ENCODE measurements around the gene SUFU.

Gene SUFU

DNA sequence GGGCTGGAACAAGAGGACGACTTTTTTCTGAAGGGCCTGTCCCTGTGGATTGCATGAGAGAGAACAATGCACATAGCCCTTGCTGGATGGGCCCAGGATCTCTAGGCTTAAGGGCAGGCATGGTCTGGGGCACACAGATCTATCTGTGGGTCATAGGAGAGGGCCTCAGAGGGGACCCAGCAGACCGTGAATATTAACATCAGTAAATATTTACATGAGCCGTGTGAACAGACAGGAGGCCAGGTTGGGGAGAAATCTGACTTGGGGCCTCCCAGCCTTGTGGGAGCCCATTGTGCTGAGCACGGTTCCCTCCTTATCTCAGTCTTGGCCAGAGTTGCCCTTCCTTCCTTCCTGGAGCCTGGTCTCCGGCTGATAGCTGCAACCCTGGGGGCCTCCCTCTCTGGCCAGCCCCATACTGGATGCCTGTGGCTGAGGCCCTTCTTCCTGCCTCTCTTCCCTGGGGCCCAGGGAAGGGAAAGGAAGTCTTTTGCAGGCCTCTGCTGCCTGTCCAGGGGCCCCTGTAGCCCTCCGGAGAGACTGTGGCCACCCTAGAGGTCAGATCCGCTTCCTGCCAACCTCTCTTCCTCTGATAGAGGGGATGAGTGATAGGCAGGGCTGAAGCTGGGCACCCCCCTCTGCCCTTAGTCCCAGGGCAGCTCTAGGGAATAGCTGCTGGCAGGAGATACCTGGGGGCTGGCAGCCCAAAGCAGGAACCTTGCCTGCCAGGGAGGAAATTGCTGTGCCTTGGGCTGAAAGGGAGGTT, 96.0 kb downstream of the SUFU start:
- no peak overlapping the region for H2AFZ ChIP-seq (ENCODE audit: low read depth, low read length)
- H4K20me1 ChIP-seq (ENCODE audit: insufficient read depth, low read length) = no peaks in the 10 kb centered on the region
- TF ChIP-seq, protein P1, sequence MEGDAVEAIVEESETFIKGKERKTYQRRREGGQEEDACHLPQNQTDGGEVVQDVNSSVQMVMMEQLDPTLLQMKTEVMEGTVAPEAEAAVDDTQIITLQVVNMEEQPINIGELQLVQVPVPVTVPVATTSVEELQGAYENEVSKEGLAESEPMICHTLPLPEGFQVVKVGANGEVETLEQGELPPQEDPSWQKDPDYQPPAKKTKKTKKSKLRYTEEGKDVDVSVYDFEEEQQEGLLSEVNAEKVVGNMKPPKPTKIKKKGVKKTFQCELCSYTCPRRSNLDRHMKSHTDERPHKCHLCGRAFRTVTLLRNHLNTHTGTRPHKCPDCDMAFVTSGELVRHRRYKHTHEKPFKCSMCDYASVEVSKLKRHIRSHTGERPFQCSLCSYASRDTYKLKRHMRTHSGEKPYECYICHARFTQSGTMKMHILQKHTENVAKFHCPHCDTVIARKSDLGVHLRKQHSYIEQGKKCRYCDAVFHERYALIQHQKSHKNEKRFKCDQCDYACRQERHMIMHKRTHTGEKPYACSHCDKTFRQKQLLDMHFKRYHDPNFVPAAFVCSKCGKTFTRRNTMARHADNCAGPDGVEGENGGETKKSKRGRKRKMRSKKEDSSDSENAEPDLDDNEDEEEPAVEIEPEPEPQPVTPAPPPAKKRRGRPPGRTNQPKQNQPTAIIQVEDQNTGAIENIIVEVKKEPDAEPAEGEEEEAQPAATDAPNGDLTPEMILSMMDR (IDR thresholded peaks at IDR 0.05; ENCODE audit: borderline replicate concordance, extremely low read depth, low read length, poor library complexity, severe bottlenecking) = no peak
- TF ChIP-seq EZH2 (IDR thresholded peaks at IDR 0.05; ENCODE audit: borderline replicate concordance, low read depth, low read length, severe bottlenecking) = no peak
- H3K9ac ChIP-seq (ENCODE audit: low read depth, low read length) = no peak overlapping the region
- no peaks in the 10 kb centered on the region for H3K79me2 ChIP-seq (ENCODE audit: insufficient read depth, low read length)
- ATAC-seq (ENCODE audit: insufficient read depth, low read depth) = no peak
- peaks cover 62% of the 10 kb centered on the region for H3K36me3 ChIP-seq (ENCODE audit: insufficient read depth, low read length)
- H3K27me3 ChIP-seq (ENCODE audit: insufficient read depth, low read length, poor library complexity) = no peaks in the 10 kb centered on the region
- no peak overlapping the region for H3K4me2 ChIP-seq (ENCODE audit: insufficient read depth, low read length)
- H3K9me3 ChIP-seq (ENCODE audit: insufficient read depth, low read length, severe bottlenecking) = no peaks in the 10 kb centered on the region
- no peak for DNase-seq
- no peak overlapping the region for H3K4me3 ChIP-seq (ENCODE audit: low read depth in 1 of 2, low read length in 2 of 2)
- H3K27ac ChIP-seq (ENCODE audit: low read length) = no peak overlapping the region
- H3K4me1 ChIP-seq (ENCODE audit: insufficient read depth, low read length) = no peaks in the 10 kb centered on the region

DNA sequence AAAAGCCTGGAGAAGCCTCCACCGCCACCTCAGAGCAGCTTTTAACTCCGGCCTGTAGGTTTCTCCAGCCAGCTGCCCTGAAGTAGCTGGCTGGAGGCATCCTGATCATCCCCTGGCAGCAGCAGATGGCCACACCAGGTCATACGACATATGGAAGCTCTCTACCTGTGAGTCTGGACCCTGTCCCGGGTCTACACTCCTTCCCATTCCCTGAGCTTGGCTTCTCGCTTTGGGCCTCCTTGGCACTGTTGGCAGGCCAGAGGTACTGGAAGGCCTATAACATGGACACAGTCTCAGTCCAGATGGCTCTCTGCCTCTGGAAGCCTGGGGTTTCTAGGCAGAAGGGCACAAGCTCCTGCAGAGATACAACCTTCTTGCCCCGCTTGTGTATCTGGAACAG, 97.0 kb downstream of the SUFU start:
- Histone ChIP-seq H3K9ac (ENCODE audit: low read depth, low read length) (no peak overlapping the region), H3K4me3 (ENCODE audit: low read depth in 1 of 2, low read length in 2 of 2) (no peak overlapping the region), H3K27ac (ENCODE audit: low read length) (no peak overlapping the region), H3K79me2 (ENCODE audit: insufficient read depth, low read length) (no peaks in the 10 kb centered on the region), H3K4me2 (ENCODE audit: insufficient read depth, low read length) (no peak overlapping the region), H3K9me3 (ENCODE audit: insufficient read depth, low read length, severe bottlenecking) (no peaks in the 10 kb centered on the region), H4K20me1 (ENCODE audit: insufficient read depth, low read length) (no peaks in the 10 kb centered on the region), H3K36me3 (ENCODE audit: insufficient read depth, low read length) (peaks cover 56% of the 10 kb centered on the region), H3K4me1 (ENCODE audit: insufficient read depth, low read length) (no peaks in the 10 kb centered on the region), H2AFZ (ENCODE audit: low read depth, low read length) (no peak overlapping the region), H3K27me3 (ENCODE audit: insufficient read depth, low read length, poor library complexity) (no peaks in the 10 kb centered on the region)
- no peak for ATAC-seq (ENCODE audit: insufficient read depth, low read depth)
- DNase-seq = no peak
- no peak for TF ChIP-seq EZH2 (IDR thresholded peaks at IDR 0.05; ENCODE audit: borderline replicate concordance, low read depth, low read length, severe bottlenecking)
- TF ChIP-seq, protein P1 (IDR thresholded peaks at IDR 0.05; ENCODE audit: borderline replicate concordance, extremely low read depth, low read length, poor library complexity, severe bottlenecking) = no peak

DNA sequence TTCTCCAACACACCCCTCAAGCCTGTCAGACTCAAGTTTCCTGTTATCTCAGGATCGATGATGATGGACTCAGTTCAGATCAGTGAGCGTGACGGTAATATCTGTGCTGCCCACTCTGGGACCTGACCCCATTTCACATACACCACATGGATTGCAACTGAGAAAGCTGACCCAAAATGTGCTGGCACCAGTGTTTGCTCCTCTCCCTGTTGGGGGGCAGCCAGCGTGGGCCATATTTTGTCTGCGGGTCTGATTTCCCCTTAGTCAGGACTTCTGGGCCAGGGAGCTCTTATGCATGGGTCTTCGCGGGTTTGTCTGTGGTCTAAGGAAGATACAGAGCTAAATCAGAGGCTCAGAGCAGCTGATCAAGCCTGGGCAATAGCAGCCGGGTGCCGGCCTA, 97.9 kb downstream of the SUFU start:
- Histone ChIP-seq H3K27ac (ENCODE audit: low read length) (no peak overlapping the region), H3K36me3 (ENCODE audit: insufficient read depth, low read length) (peaks cover 56% of the 10 kb centered on the region), H2AFZ (ENCODE audit: low read depth, low read length) (no peak overlapping the region), H3K4me3 (ENCODE audit: low read depth in 1 of 2, low read length in 2 of 2) (no peak overlapping the region), H3K9ac (ENCODE audit: low read depth, low read length) (no peak overlapping the region), H3K79me2 (ENCODE audit: insufficient read depth, low read length) (no peaks in the 10 kb centered on the region), H3K4me1 (ENCODE audit: insufficient read depth, low read length) (no peaks in the 10 kb centered on the region), H3K4me2 (ENCODE audit: insufficient read depth, low read length) (no peak overlapping the region), H3K9me3 (ENCODE audit: insufficient read depth, low read length, severe bottlenecking) (no peaks in the 10 kb centered on the region), H3K27me3 (ENCODE audit: insufficient read depth, low read length, poor library complexity) (no peaks in the 10 kb centered on the region), H4K20me1 (ENCODE audit: insufficient read depth, low read length) (no peaks in the 10 kb centered on the region)
- ATAC-seq (ENCODE audit: insufficient read depth, low read depth) = no peak
- DNase-seq = no peak
- TF ChIP-seq, protein P1 (IDR thresholded peaks at IDR 0.05; ENCODE audit: borderline replicate concordance, extremely low read depth, low read length, poor library complexity, severe bottlenecking) = no peak
- no peak for TF ChIP-seq EZH2 (IDR thresholded peaks at IDR 0.05; ENCODE audit: borderline replicate concordance, low read depth, low read length, severe bottlenecking)
